Stimulated activated CD8-positive, alpha-beta memory T cell treated with anti-CD3 and anti-CD28 coated beads, Interleukin-4, amount 100 ng/mL, for 24 hours (primary cell): ENCODE data around the gene ZGPAT.
"Not testable (repeated sequence)": the region's sequence is repeated elsewhere in the genome, so short reads cannot be mapped to it uniquely, and the experiment has no call there.

Source experiments
- DNase-seq: peaks from one replicate; pipeline ENCODE4 v3.0.0-alpha.2; 2020; ENCODE audit warnings: low read depth

Gene ZGPAT

GRCh38 chr20:63707558-63708300 is at the start of gene ZGPAT, which contains the start of gene ARFRP1:
Gene ZGPAT (plus strand): TSS chr20:63708039. CDS start chr20:63708581, 542 bp downstream.
Gene ARFRP1 (minus strand): TSS chr20:63707976. CDS start chr20:63707091, 885 bp downstream.
- DNase-seq: peak; percentile 84

- DNase-seq: no peak
These were observed 49.1 kb upstream of the ZGPAT start for GRCh38 chr20:63658749-63659187.

GRCh38 chr20:63659370-63659769 is 48.5 kb upstream of the ZGPAT start:
- no peak for DNase-seq

- DNase-seq: not testable (repeated sequence)
These were observed 47.7 kb upstream of the ZGPAT start for GRCh38 chr20:63660174-63660573.

GRCh38 chr20:63660622-63661021 is 47.2 kb upstream of the ZGPAT start:
- no peak for DNase-seq

GRCh38 chr20:63661108-63661507 is 46.7 kb upstream of the ZGPAT start:
- DNase-seq: no peak

GRCh38 chr20:63661959-63662812 is 45.7 kb upstream of the ZGPAT start:
- no peak for DNase-seq

GRCh38 chr20:63662813-63663189 is 45.0 kb upstream of the ZGPAT start:
- DNase-seq: no peak

- DNase-seq: no peak
These were observed 44.3 kb upstream of the ZGPAT start for GRCh38 chr20:63663332-63664066.

- DNase-seq: no peak
These were observed 43.5 kb upstream of the ZGPAT start for GRCh38 chr20:63664143-63664851.

- no peak for DNase-seq
These were observed 42.8 kb upstream of the ZGPAT start for GRCh38 chr20:63664861-63665594.

- DNase-seq: no peak
These were observed 42.1 kb upstream of the ZGPAT start for GRCh38 chr20:63665708-63666107.

- DNase-seq: no peak
These were observed 40.0 kb upstream of the ZGPAT start for GRCh38 chr20:63667858-63668257.

- no peak for DNase-seq
These were observed 39.5 kb upstream of the ZGPAT start for GRCh38 chr20:63668351-63668750.

GRCh38 chr20:63671695-63672094 is 36.1 kb upstream of the ZGPAT start:
- not testable (repeated sequence) for DNase-seq

GRCh38 chr20:63672666-63673065 is 35.2 kb upstream of the ZGPAT start:
- DNase-seq: no peak

GRCh38 chr20:63673951-63674350 is 33.9 kb upstream of the ZGPAT start:
- no peak for DNase-seq

GRCh38 chr20:63675681-63676368 is 32.0 kb upstream of the ZGPAT start:
- no peak for DNase-seq

GRCh38 chr20:63678071-63678470 is 29.8 kb upstream of the ZGPAT start:
- no peak for DNase-seq
